HG02981 (cell line): ENCODE measurements around the gene M1AP.

ENCODE experiments used
- ATAC-seq: cut with Tn5 transposase; IDR thresholded peaks from one replicate; pipeline ENCODE4 v1.9.1; 2021; ENCODE audit warnings: mild to moderate bottlenecking, moderate library complexity; ENCODE audit not compliant: unreplicated experiment

Gene M1AP

GRCh38 chr2:74507926-74508520, 140.1 kb downstream of the M1AP start:
- no peak for ATAC-seq
